IPS-18c (cell line): ENCODE measurements around the gene SCRT2.

Source experiments
- H3K4me3 ChIP-seq: 2 replicates; pipeline ENCODE4 v1.7.0; 2013; ENCODE audit warnings: low read depth, mild to moderate bottlenecking, low read length, moderate library complexity; ENCODE audit not compliant: insufficient read depth
- H3K9me3 ChIP-seq: one replicate; pipeline ENCODE4 v1.6.1; 2013; ENCODE audit warnings: mild to moderate bottlenecking, low read length, moderate library complexity; ENCODE audit not compliant: control insufficient read depth, insufficient read depth

Gene SCRT2

DNA sequence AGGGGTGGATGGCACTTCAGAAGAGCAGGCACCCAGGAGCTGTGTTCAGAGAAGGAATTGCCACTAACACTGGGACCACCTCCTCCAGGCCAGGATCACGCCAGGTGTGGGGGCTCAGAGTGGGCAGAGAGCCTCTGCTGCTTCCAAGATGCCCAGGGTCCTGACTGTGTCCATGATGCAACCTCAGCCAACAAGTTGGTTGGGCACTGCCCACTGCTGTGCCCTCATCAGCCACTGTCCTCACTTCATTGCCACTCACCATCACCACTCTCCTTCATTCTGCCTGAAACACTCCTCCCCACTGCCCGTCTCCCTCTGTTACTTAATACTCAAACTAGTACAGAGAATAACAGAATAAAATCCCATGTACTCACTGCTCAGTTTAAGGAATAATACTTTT, 49.0 kb downstream of the SCRT2 start:
- H3K4me3 ChIP-seq, result no peak overlapping the region

DNA sequence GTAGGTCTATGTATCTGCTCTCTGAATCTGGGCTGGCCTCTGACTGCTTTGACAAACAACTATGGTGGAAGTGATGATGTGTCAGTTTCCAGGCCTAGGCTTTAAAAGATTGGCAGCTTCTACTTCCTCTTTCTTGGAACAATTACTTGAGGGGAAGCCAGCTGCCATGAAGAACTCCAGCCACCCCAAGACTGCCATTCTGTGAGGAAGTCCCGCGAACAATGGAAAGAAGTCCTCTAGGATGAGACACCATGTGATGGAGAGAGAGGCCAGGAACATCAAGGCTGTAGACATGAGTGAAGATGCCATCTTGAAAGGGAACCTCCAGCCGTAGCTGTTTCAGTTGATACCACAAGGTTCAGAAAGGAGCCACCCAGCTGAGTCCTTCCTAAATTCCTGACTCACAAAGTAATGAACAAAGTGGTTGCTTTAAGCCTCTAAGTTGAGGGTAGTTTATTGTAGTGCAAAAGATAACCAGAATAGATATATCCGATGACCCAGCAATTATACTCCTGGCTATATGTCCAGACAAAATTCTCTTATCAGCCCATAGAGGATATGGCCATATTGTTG, 50.2 kb downstream of the SCRT2 start:
- Histone ChIP-seq H3K4me3 (no peak overlapping the region), H3K9me3 (no peaks in the 10 kb centered on the region)

More for the DNA sequence above, 49.0 kb downstream of the SCRT2 start:
- H3K9me3 ChIP-seq, result no peaks in the 10 kb centered on the region

DNA sequence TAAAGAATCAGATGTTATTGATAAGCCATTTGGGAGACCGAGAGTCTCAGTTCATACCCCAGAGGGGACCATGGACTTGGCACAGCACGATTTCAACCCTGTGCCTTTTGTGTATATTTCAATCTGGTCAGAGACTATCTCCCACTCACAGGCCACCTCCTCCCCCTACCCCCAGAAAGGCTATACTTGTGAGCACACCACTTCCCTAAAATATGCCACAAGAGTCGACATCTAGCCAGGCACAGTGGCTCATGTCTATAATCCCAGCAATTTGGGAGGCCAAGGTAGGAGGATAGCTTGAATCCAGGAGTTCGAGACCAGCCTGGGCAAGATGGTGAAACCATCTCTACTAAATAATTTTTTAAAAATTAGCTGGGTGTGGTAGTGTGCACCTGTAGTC, 51.9 kb downstream of the SCRT2 start:
- no peak overlapping the region for H3K4me3 ChIP-seq

DNA sequence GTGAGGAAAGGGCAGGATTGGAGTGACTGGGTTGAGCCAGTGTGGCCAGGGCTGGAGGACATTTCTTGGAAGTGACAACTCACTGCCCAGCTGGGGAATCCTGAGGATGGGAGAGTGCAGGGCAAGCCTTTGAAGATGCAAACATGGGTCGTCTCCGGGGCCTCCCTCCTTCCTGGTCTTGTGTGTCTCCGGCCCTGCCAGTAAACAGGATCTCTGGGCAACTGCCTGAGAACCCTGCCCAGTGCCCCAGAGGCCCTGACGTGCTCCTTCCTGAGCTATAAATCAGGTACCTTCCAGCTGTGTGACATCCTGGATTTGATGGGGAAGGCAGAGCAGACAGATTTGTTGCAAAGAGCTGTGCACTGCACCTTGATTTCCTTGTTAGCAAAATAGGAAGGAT, 52.6 kb downstream of the SCRT2 start:
- no peak overlapping the region for H3K4me3 ChIP-seq

More for the DNA sequence above, 51.9 kb downstream of the SCRT2 start:
- H3K9me3 ChIP-seq, result no peaks in the 10 kb centered on the region

DNA sequence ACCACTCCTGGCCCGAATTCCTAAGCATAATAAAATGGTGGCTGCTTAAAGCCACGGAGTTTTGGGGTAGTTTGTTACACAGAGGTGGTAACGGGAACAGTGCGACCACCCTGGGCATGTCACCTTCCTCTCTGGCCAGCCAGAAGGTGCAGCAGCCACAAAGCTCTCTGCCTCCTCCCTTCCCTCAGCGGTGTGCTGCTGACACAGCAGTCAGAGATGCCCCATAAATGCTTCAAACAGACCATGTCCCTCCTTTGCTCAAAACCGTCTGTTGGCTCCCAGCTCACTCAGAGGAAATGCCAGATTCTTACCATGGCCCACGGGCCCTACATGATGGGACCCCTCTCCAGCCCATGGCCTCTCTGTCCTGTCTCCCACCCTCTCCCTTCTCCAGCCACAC, 53.4 kb downstream of the SCRT2 start:
- Histone ChIP-seq H3K9me3 (no peaks in the 10 kb centered on the region), H3K4me3 (no peak overlapping the region)

More for the DNA sequence above, 52.6 kb downstream of the SCRT2 start:
- no peaks in the 10 kb centered on the region for H3K9me3 ChIP-seq

DNA sequence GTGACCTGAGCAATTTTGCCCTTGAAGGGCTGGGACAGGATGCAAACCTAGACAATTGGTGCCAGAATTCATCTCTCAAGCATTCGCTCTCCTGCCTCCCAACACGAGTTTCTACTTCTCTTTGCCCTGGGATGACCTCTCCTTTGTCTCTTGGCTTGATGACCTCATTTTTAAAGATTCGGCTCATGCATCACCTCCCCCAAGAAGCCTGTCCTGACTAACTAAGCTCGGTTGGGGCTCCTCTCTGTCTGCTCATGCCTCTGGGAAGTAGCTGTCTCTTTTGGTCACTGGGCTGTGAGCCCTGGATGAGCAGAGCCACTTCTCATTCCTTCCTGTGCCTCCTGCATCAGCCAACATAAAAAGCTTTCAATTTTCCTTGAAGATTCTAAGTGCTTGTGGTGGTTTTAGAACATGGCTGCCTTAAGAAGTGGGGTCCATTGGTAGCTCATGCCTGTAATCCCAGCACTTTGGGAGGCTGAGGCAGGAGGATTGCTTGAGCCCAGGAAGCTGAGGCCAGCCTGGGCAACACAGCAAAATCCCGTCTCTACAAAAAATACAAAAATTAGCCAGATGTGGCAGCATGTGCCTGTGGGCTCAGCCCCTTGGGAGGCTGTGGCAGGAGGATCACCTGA, 54.4 kb downstream of the SCRT2 start:
- Histone ChIP-seq H3K9me3 (no peaks in the 10 kb centered on the region), H3K4me3 (no peak overlapping the region)

DNA sequence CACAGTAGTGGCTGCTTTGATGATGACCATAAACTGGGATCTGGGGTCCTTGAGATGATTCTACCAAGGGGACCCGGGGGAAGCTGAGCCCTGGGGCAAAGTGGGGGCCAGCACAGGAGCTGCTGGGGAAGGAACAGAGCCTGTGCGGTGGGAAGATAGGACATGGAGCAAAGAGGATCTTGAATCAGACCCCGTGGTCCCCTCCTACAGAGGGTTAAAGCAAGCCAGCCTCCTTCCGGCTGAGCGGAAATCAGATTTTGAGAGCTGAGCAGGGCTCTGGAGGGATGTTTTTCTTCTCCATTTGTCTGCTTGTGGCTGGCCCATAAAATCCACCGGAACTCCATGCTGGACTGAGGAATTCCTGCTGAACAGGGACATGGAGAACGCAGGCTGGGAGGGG, 55.4 kb downstream of the SCRT2 start:
- H3K4me3 ChIP-seq, result no peak overlapping the region
- H3K9me3 ChIP-seq, result no peaks in the 10 kb centered on the region

DNA sequence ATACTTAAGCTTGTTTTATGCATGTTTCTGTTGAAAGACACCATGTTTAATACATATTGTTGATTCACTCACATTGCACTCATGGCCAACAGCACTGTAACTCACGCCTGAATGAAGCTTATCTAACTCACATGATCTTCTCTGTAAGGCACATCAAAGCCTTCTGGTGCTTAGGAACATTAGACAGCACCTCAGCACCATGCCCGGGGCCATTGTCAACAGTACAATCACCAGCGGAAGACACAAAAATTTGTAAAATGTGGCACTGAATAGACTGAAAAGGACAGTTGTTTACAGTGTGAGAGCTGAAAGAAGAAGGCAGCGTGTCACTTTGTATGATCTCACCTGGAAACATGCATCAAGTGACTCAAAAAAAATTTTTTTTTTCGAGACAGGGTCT, 56.6 kb downstream of the SCRT2 start:
- Histone ChIP-seq H3K9me3 (no peaks in the 10 kb centered on the region), H3K4me3 (no peak overlapping the region)

DNA sequence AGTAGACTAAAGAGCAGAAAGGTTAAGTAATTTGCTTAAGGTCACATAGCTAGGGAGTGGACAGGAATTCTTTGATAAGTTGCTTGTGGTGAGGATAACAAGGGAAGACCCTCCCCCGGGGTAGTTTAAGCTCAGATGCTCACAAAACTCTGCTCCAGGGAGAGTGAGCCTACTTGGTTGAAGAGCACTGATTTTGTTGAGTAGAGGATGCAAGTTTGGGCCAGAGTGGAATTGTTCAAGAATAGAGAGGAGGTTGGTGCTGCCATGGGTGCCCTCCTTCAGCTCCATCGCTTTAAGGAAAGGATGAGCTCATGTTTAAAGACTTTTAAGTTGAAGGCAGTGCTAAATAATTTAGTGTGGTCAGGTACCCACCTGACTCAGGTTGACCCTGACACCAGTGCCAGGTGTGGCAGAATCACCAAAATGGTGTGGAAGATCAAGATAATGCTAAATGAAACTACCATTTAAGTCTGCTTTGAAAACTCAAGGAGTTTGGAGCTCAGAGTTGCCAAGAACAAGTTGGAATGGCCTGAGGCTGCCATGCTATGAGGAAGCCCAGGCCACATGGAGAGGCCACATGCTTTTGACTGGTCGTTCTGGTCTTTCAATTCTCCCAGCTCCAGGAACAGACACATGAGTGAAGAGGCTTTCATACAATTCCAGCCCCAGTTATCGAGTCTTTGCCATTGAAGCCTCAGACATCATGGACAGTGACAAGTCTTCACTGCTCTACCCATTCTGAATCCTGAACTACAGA, 57.5 kb downstream of the SCRT2 start:
- Histone ChIP-seq H3K9me3 (no peaks in the 10 kb centered on the region), H3K4me3 (no peak overlapping the region)

DNA sequence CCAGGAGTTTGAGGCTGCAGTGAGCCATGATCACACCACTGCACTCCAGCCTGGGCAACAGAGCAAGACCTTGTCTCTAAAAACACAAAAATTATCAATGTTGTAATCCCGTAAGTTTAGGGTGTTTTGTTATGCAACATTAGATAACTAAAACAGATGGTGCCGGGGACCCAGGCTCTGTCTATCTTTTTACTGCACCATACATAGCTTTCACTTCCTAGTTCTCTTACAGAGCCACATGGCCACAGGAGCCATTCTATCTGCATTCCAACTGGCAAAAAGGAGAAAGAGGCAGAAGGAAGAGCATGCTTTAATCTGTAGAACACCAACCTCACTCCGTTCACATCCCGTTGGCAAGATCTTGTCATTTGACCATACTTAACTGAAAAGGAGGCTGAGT, 60.1 kb downstream of the SCRT2 start:
- H3K4me3 ChIP-seq, result no peak overlapping the region
- H3K9me3 ChIP-seq, result no peaks in the 10 kb centered on the region

DNA sequence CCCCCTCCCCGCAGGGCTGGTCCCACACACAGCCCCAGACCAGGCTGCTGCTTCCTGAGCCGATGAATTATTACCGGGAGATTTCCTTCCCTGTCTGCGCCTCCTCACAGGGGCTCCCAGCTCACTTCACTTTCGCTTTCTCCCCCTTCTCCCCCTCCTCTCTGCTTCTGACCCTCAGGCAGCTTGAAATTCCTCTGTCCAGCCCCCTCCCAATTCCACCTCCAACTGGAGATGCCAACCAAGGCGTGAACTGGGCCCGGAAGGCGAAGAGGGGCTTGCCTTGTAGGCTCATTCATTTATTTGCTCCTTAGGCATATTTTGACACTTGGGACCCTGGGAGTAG, 63.8 kb downstream of the SCRT2 start:
- Histone ChIP-seq H3K4me3 (no peak overlapping the region), H3K9me3 (no peaks in the 10 kb centered on the region)
